Mesendoderm (in vitro differentiated cells): ENCODE data around the gene COL5A3.

ENCODE experiments used
- DNase-seq: peaks from one replicate; pipeline ENCODE4 v3.0.0; 2013
- H2AK5ac ChIP-seq: 2 replicates; pipeline ENCODE4 v1.6.1; 2013; ENCODE audit warnings: low read length, inconsistent platforms
- H2BK120ac ChIP-seq: 2 replicates; pipeline ENCODE4 v1.6.1; 2013; ENCODE audit warnings: low read depth, mild to moderate bottlenecking, low read length, moderate library complexity, mixed read lengths
- H2BK15ac ChIP-seq: replicated peaks from 2 replicates; pipeline ENCODE4 v1.6.1; 2013; ENCODE audit warnings: low read depth, mild to moderate bottlenecking, moderate library complexity
- H2BK5ac ChIP-seq: 2 replicates; pipeline ENCODE4 v1.6.1; 2013; ENCODE audit warnings: low read length, inconsistent platforms
- H3K18ac ChIP-seq: 2 replicates; pipeline ENCODE4 v1.6.1; 2013; ENCODE audit warnings: mild to moderate bottlenecking, low read length, mixed read lengths
- H3K23ac ChIP-seq: one replicate; pipeline ENCODE4 v1.6.1; 2013; ENCODE audit warnings: low read length
- H3K27ac ChIP-seq: 2 replicates; pipeline ENCODE4 v1.5.1; 2013; ENCODE audit warnings: low read depth, mild to moderate bottlenecking, inconsistent platforms, low read length, moderate library complexity
- H3K27me3 ChIP-seq: 2 replicates; pipeline ENCODE4 v1.6.1; 2013; ENCODE audit warnings: low read length, control low read depth, mild to moderate bottlenecking, inconsistent platforms; ENCODE audit not compliant: insufficient read depth, poor library complexity
- H3K36me3 ChIP-seq: 2 replicates; pipeline ENCODE4 v1.6.1; 2013; ENCODE audit warnings: low read length, inconsistent platforms; ENCODE audit not compliant: control insufficient read depth, insufficient read depth
- H3K4ac ChIP-seq: one replicate; pipeline ENCODE4 v1.6.1; 2013; ENCODE audit warnings: low read depth, mild to moderate bottlenecking, low read length, moderate library complexity
- H3K4me1 ChIP-seq: 2 replicates; pipeline ENCODE4 v1.6.1; 2013; ENCODE audit warnings: low read depth, low read length, inconsistent platforms; ENCODE audit not compliant: control insufficient read depth
- H3K4me2 ChIP-seq: 2 replicates; pipeline ENCODE4 v1.6.1; 2013; ENCODE audit warnings: low read length
- H3K4me3 ChIP-seq: 2 replicates; pipeline ENCODE4 v1.5.1; 2013; ENCODE audit warnings: mild to moderate bottlenecking, low read length
- H3K56ac ChIP-seq: one replicate; pipeline ENCODE4 v1.6.1; 2013; ENCODE audit warnings: low read length
- H3K79me1 ChIP-seq: 2 replicates; pipeline ENCODE4 v1.6.1; 2013; ENCODE audit warnings: low read length, inconsistent platforms
- H3K79me2 ChIP-seq: 2 replicates; pipeline ENCODE4 v1.6.1; 2013; ENCODE audit warnings: mild to moderate bottlenecking, low read length; ENCODE audit not compliant: control insufficient read depth, insufficient read depth
- H3K9ac ChIP-seq: 2 replicates; pipeline ENCODE4 v1.6.1; 2013; ENCODE audit warnings: low read length, inconsistent platforms
- H4K5ac ChIP-seq: one replicate; pipeline ENCODE4 v1.6.1; 2013; ENCODE audit warnings: low read length
- H4K8ac ChIP-seq: one replicate; pipeline ENCODE4 v1.6.1; 2013; ENCODE audit warnings: low read depth, mild to moderate bottlenecking, control low read depth, low read length, moderate library complexity
- WGBS: extraction: QIAGEN DNeasy Blood & Tissue Kit; methylation state at CpG from one replicate; pipeline ENCODE4 v1.1.7; 2013; ENCODE audit warnings: low lambda C conversion rate, missing lambda C conversion rate; ENCODE audit not compliant: insufficient coverage; ENCODE audit errors: extremely low coverage; 5-methylcytosine and 5-hydroxymethylcytosine counted together

COL5A3 gene

GRCh38 chr19:10006335-10006708, 4.0 kb downstream of the COL5A3 start:
- no peaks in the 10 kb centered on the region for H3K36me3 ChIP-seq
- WGBS, result no CpG with 5 or more reads among the region's 7 CpGs
- H3K27ac ChIP-seq, result no peak overlapping the region
- H3K4me2 ChIP-seq, result no peak overlapping the region
- no peak for DNase-seq
- H4K5ac ChIP-seq, result no peak overlapping the region
- H4K8ac ChIP-seq, result no peak overlapping the region
- H3K27me3 ChIP-seq, result no peaks in the 10 kb centered on the region
- no peak overlapping the region for H3K4ac ChIP-seq
- H2AK5ac ChIP-seq, result no peak overlapping the region
- H2BK120ac ChIP-seq, result no peak overlapping the region
- H3K79me1 ChIP-seq, result no peaks in the 10 kb centered on the region
- H2BK15ac ChIP-seq, result no peak overlapping the region
- H3K4me3 ChIP-seq, result no peak overlapping the region
- no peaks in the 10 kb centered on the region for H3K79me2 ChIP-seq
- no peaks in the 10 kb centered on the region for H3K4me1 ChIP-seq
- no peak overlapping the region for H3K18ac ChIP-seq
- no peak overlapping the region for H2BK5ac ChIP-seq
- H3K23ac ChIP-seq, result no peak overlapping the region
- H3K9ac ChIP-seq, result no peak overlapping the region
- no peak overlapping the region for H3K56ac ChIP-seq

- Histone ChIP-seq H4K8ac (no peak overlapping the region), H2BK120ac (no peak overlapping the region), H3K4me3 (no peak overlapping the region), H3K27ac (no peak overlapping the region), H4K5ac (no peak overlapping the region), H3K23ac (no peak overlapping the region), H2AK5ac (no peak overlapping the region), H3K18ac (no peak overlapping the region), H3K27me3 (no peaks in the 10 kb centered on the region), H3K56ac (no peak overlapping the region), H2BK5ac (no peak overlapping the region), H2BK15ac (no peak overlapping the region), H3K4ac (no peak overlapping the region), H3K4me1 (no peaks in the 10 kb centered on the region), H3K79me2 (no peaks in the 10 kb centered on the region), H3K9ac (no peak overlapping the region), H3K79me1 (no peaks in the 10 kb centered on the region), H3K36me3 (no peaks in the 10 kb centered on the region), H3K4me2 (no peak overlapping the region)
- no CpG with 5 or more reads among the region's 17 CpGs for WGBS
- no peak for DNase-seq
These were observed 4.5 kb downstream of the COL5A3 start for GRCh38 chr19:10005632-10006334.

- H4K5ac ChIP-seq, result no peak overlapping the region
- H3K27ac ChIP-seq, result no peak overlapping the region
- H3K4me2 ChIP-seq, result no peak overlapping the region
- H4K8ac ChIP-seq, result no peak overlapping the region
- no peaks in the 10 kb centered on the region for H3K79me2 ChIP-seq
- no peaks in the 10 kb centered on the region for H3K79me1 ChIP-seq
- H3K27me3 ChIP-seq, result no peaks in the 10 kb centered on the region
- H3K4me1 ChIP-seq, result no peaks in the 10 kb centered on the region
- WGBS, result no CpG with 5 or more reads among the region's 9 CpGs
- DNase-seq, result no peak
- no peak overlapping the region for H3K4ac ChIP-seq
- H2BK120ac ChIP-seq, result no peak overlapping the region
- no peak overlapping the region for H2BK15ac ChIP-seq
- H2AK5ac ChIP-seq, result no peak overlapping the region
- no peaks in the 10 kb centered on the region for H3K36me3 ChIP-seq
- no peak overlapping the region for H2BK5ac ChIP-seq
- no peak overlapping the region for H3K56ac ChIP-seq
- no peak overlapping the region for H3K23ac ChIP-seq
- H3K9ac ChIP-seq, result no peak overlapping the region
- no peak overlapping the region for H3K4me3 ChIP-seq
- H3K18ac ChIP-seq, result no peak overlapping the region
These were observed 5.7 kb downstream of the COL5A3 start for GRCh38 chr19:10004617-10005016.

- Histone ChIP-seq H3K9ac (no peak overlapping the region), H2BK120ac (no peak overlapping the region), H3K79me2 (no peaks in the 10 kb centered on the region), H3K56ac (no peak overlapping the region), H2BK15ac (no peak overlapping the region), H3K23ac (no peak overlapping the region), H3K36me3 (no peaks in the 10 kb centered on the region), H3K18ac (no peak overlapping the region), H2BK5ac (no peak overlapping the region), H4K8ac (no peak overlapping the region), H4K5ac (no peak overlapping the region), H3K4me2 (no peak overlapping the region), H3K4ac (no peak overlapping the region), H3K27ac (no peak overlapping the region), H3K27me3 (no peaks in the 10 kb centered on the region), H3K4me3 (no peak overlapping the region), H2AK5ac (no peak overlapping the region), H3K4me1 (no peaks in the 10 kb centered on the region), H3K79me1 (no peaks in the 10 kb centered on the region)
- DNase-seq, result no peak
- no CpG with 5 or more reads among the region's 6 CpGs for WGBS
These were observed 7.0 kb downstream of the COL5A3 start for GRCh38 chr19:10003271-10003670.

- peak; percentile 48 for DNase-seq
- H2BK5ac ChIP-seq, result no peak overlapping the region
- H4K5ac ChIP-seq, result no peak overlapping the region
- no peak overlapping the region for H4K8ac ChIP-seq
- no peak overlapping the region for H3K4me3 ChIP-seq
- no peak overlapping the region for H3K18ac ChIP-seq
- WGBS, result no CpG with 5 or more reads among the region's 6 CpGs
- H3K36me3 ChIP-seq, result no peaks in the 10 kb centered on the region
- no peak overlapping the region for H3K56ac ChIP-seq
- H3K4ac ChIP-seq, result no peak overlapping the region
- H2BK120ac ChIP-seq, result no peak overlapping the region
- no peaks in the 10 kb centered on the region for H3K27me3 ChIP-seq
- no peak overlapping the region for H2BK15ac ChIP-seq
- no peaks in the 10 kb centered on the region for H3K79me2 ChIP-seq
- H3K27ac ChIP-seq, result no peak overlapping the region
- H2AK5ac ChIP-seq, result no peak overlapping the region
- no peaks in the 10 kb centered on the region for H3K79me1 ChIP-seq
- H3K4me2 ChIP-seq, result no peak overlapping the region
- no peak overlapping the region for H3K23ac ChIP-seq
- no peak overlapping the region for H3K9ac ChIP-seq
- H3K4me1 ChIP-seq, result no peaks in the 10 kb centered on the region
These were observed 8.4 kb downstream of the COL5A3 start for GRCh38 chr19:10001899-10002298.
